CD4-positive, alpha-beta T cell treated with Interleukin-15 for 4 hours (primary cell): ENCODE measurements around the gene HCAR3.
"Not testable (repeated sequence)": the region's sequence is repeated elsewhere in the genome, so short reads cannot be mapped to it uniquely, and the experiment has no call there.

ENCODE experiments used
- DNase-seq: peaks from one replicate; pipeline ENCODE4 v3.0.0-alpha.2; 2020; ENCODE audit warnings: low spot score

The HCAR3 gene

GRCh38 chr12:122716658-122717057 is at the start of gene HCAR3:
Gene HCAR3, minus strand, starts transcription at chr12:122716811. Its CDS starts 74 bp downstream, at chr12:122716737.
- not testable (repeated sequence) for DNase-seq

- DNase-seq, result no peak
Observed at GRCh38 chr12:122757568-122757967, 41.0 kb upstream of the HCAR3 start.

- DNase-seq, result no peak
Observed at GRCh38 chr12:122754790-122755189, 38.2 kb upstream of the HCAR3 start.

GRCh38 chr12:122753319-122753650 is 36.7 kb upstream of the HCAR3 start:
- DNase-seq, result no peak

- DNase-seq, result peak; percentile 99
Observed at GRCh38 chr12:122752464-122753318, 36.1 kb upstream of the HCAR3 start, which contains the start of gene DENR. Gene DENR, plus strand, starts transcription at chr12:122752824. Its CDS starts 878 bp downstream, at chr12:122753702.

- DNase-seq, result not testable (repeated sequence)
Observed at GRCh38 chr12:122750781-122751515, 34.3 kb upstream of the HCAR3 start.

GRCh38 chr12:122749569-122750332 is 33.1 kb upstream of the HCAR3 start:
- DNase-seq, result no peak

- no peak for DNase-seq
Observed at GRCh38 chr12:122747224-122748135, 30.9 kb upstream of the HCAR3 start.

- no peak for DNase-seq
Observed at GRCh38 chr12:122743895-122744525, 27.4 kb upstream of the HCAR3 start.

- DNase-seq, result no peak
Observed at GRCh38 chr12:122740351-122740750, 23.7 kb upstream of the HCAR3 start.

GRCh38 chr12:122738571-122738970 is 22.0 kb upstream of the HCAR3 start:
- no peak for DNase-seq

- DNase-seq, result no peak
Observed at GRCh38 chr12:122732611-122733010, 16.0 kb upstream of the HCAR3 start.

- DNase-seq, result no peak
Observed at GRCh38 chr12:122732170-122732569, 15.6 kb upstream of the HCAR3 start.

GRCh38 chr12:122730215-122731014 is 13.8 kb upstream of the HCAR3 start, which contains the start of gene HCAR1:
Gene HCAR1, minus strand, starts transcription at chr12:122730844. Its CDS starts 505 bp downstream, at chr12:122730339.
- peak; percentile 17 for DNase-seq

- DNase-seq, result no peak
Observed at GRCh38 chr12:122729583-122730214, 13.1 kb upstream of the HCAR3 start.

- DNase-seq, result peak; percentile 42
Observed at GRCh38 chr12:122726080-122726558, 9.5 kb upstream of the HCAR3 start.

- no peak for DNase-seq
Observed at GRCh38 chr12:122725452-122726079, 9.0 kb upstream of the HCAR3 start.

- DNase-seq, result no peak
Observed at GRCh38 chr12:122724641-122725243, 8.1 kb upstream of the HCAR3 start.
